LNCAP (cell line): ENCODE results near the gene PTGDS.

Source experiments
- CTCF ChIP-seq: fragments of 450-650 bp; IDR thresholded peaks from 2 replicates; pipeline ENCODE4 v1.5.1; 2017; ENCODE audit warnings: mild to moderate bottlenecking

The PTGDS gene

GRCh38 chr9:137014166-137014565 lies 36.9 kb downstream of the PTGDS start:
- no peak for TF ChIP-seq CTCF

GRCh38 chr9:137014776-137015539 lies 37.7 kb downstream of the PTGDS start:
- no peak for TF ChIP-seq CTCF

- TF ChIP-seq CTCF, result no peak
Observed at GRCh38 chr9:137015540-137015930, 38.2 kb downstream of the PTGDS start.

GRCh38 chr9:137015976-137016375 lies 38.7 kb downstream of the PTGDS start:
- no peak for TF ChIP-seq CTCF

- TF ChIP-seq CTCF, result no peak
Observed at GRCh38 chr9:137016436-137016835, 39.1 kb downstream of the PTGDS start.

- no peak for TF ChIP-seq CTCF
Observed at GRCh38 chr9:137017071-137017470, 39.8 kb downstream of the PTGDS start.

- TF ChIP-seq CTCF, result no peak
Observed at GRCh38 chr9:137017791-137018497, 40.6 kb downstream of the PTGDS start.
